Measurements from ENCODE around the gene SLC25A25. TPM values are rescaled to one million over a fixed set of nuclear protein-coding genes. Genes with fewer than 3 reads are reported as not detected.
A peak's percentile ranks its signal among the peaks of the same experiment; 100 is the strongest.
"Not testable (repeated sequence)": the region's sequence is repeated elsewhere in the genome, so short reads cannot be mapped to it uniquely, and the experiment has no call there.

Gene SLC25A25
- total and polyA plus RNA-seq, 11 donors = 1.7 to 15.1 (median 6.7) TPM

GRCh38 chr9:128070874-128071273, 2.8 kb downstream of the SLC25A25 start:
- H3K27ac ChIP-seq = peak overlapping the region in 2 of 12 donors; percentile 91 to 99
- TF ChIP-seq CTCF (IDR thresholded peaks at IDR 0.05) = no peak
- no peak for TF ChIP-seq POLR2A (IDR thresholded peaks at IDR 0.05)
- H3K9me3 ChIP-seq = no peaks in the 10 kb centered on the region
- intact Hi-C loops (cut with DNase I) = no loop called here
- WGBS, 4 donors = 76 to 83% (median 81%) methylated on average over 7 of the region's 7 CpGs
- DNase-seq (no peak), ATAC-seq (no peak)
- no peaks in the 10 kb centered on the region for H3K27me3 ChIP-seq
- H3K4me3 ChIP-seq = peak overlapping the region in 1 of 12 donors; percentile 96
- H3K36me3 ChIP-seq = no peaks in the 10 kb centered on the region
- peaks cover 6 to 76% (median 45%) of the 10 kb centered on the region in 12 donors for H3K4me1 ChIP-seq

GRCh38 chr9:128071475-128071874, 3.4 kb downstream of the SLC25A25 start:
- DNase-seq; intact Hi-C loops (cut with DNase I); H3K27me3 ChIP-seq; H3K36me3 ChIP-seq; ATAC-seq; H3K9me3 ChIP-seq: not testable (repeated sequence)
- WGBS, 4 donors = 92 to 95% (median 93%) methylated on average over 12 of the region's 12 CpGs
- peak overlapping the region in 1 of 12 donors; percentile 34 for H3K4me3 ChIP-seq
- peaks cover 3 to 70% (median 40%) of the 10 kb centered on the region in 12 donors for H3K4me1 ChIP-seq
- peak overlapping the region in 11 of 12 donors; percentile 27 to 99 (median 75) for H3K27ac ChIP-seq

- H3K4me1 ChIP-seq = peaks cover 0 to 73% (median 35%) of the 10 kb centered on the region in 12 donors
- TF ChIP-seq POLR2A (IDR thresholded peaks at IDR 0.05) (no peak), CTCF (IDR thresholded peaks at IDR 0.05) (no peak)
- peak in 4 of 5 donors; percentile 74 to 86 (median 80) for DNase-seq
- no peaks in the 10 kb centered on the region for H3K36me3 ChIP-seq
- H3K4me3 ChIP-seq = peak overlapping the region in 5 of 12 donors; percentile 0 to 34 (median 1)
- peak overlapping the region; percentile 27 to 99 (median 74) for H3K27ac ChIP-seq
- intact Hi-C loops (cut with DNase I) = no loop called here
- no peak for ATAC-seq
- H3K27me3 ChIP-seq = no peaks in the 10 kb centered on the region
- H3K9me3 ChIP-seq = no peaks in the 10 kb centered on the region
- 15 to 24% (median 20%) methylated on average over 5 of the region's 5 CpGs for WGBS, 4 donors
Observed at GRCh38 chr9:128072144-128073021, 4.4 kb downstream of the SLC25A25 start.

- intact Hi-C loops (cut with DNase I) = no loop called here
- H3K27me3 ChIP-seq = no peaks in the 10 kb centered on the region
- peak overlapping the region in 11 of 12 donors; percentile 14 to 99 (median 75) for H3K27ac ChIP-seq
- H3K4me1 ChIP-seq = peaks cover 0 to 83% (median 41%) of the 10 kb centered on the region in 12 donors
- ATAC-seq = no peak
- no peak for DNase-seq
- peak overlapping the region in 1 of 12 donors; percentile 34 for H3K4me3 ChIP-seq
- no peak for TF ChIP-seq POLR2A (IDR thresholded peaks at IDR 0.05)
- no peak for TF ChIP-seq CTCF (IDR thresholded peaks at IDR 0.05)
- WGBS, 4 donors = 83 to 88% (median 84%) methylated on average over 7 of the region's 7 CpGs
- H3K9me3 ChIP-seq = no peaks in the 10 kb centered on the region
- H3K36me3 ChIP-seq = no peaks in the 10 kb centered on the region
Observed at GRCh38 chr9:128073253-128073886, 5.3 kb downstream of the SLC25A25 start.
